ENCODE data around the gene FBXL12.

The FBXL12 gene

DNA sequence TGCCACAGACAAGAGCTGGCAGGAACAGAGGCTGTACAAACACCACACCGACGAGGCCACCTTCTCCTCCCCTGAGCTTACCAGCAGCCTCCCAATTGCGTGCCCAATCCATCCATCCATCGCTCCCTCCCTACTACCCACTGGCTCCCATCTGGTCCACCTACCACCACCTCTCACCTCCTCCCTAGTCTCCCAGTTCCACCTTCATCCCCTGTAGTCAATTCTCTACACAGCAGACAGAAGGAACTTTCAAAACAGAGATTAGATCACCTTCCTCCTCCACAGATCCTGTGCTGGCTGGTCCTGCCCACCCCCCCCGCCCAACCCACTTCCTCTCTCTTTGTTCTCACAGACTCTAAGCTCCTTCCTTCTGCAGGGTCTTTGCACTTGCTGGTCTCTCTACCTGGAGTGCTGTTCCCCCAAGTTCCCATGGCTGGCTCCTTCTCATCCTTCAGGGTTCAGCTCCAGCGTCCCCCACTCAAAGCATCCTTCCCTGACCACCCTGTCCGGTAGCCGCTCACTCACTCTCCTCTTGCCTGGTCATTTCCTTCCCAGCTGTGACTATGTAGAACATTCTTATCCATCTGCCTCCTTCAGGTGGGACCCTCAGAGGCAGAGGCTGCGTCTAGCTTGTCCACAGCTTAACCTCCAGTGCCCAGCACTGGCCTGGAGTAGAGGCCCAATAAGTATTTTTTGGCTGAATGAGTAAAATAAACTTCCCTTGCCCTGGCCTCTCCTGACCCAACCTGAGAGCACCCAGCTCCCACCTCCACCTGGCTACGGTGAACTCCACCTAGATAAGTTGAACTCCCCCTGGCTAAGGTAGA lies 39.3 kb upstream of the FBXL12 start:
- TF ChIP-seq, protein P1, sequence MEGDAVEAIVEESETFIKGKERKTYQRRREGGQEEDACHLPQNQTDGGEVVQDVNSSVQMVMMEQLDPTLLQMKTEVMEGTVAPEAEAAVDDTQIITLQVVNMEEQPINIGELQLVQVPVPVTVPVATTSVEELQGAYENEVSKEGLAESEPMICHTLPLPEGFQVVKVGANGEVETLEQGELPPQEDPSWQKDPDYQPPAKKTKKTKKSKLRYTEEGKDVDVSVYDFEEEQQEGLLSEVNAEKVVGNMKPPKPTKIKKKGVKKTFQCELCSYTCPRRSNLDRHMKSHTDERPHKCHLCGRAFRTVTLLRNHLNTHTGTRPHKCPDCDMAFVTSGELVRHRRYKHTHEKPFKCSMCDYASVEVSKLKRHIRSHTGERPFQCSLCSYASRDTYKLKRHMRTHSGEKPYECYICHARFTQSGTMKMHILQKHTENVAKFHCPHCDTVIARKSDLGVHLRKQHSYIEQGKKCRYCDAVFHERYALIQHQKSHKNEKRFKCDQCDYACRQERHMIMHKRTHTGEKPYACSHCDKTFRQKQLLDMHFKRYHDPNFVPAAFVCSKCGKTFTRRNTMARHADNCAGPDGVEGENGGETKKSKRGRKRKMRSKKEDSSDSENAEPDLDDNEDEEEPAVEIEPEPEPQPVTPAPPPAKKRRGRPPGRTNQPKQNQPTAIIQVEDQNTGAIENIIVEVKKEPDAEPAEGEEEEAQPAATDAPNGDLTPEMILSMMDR (conservative IDR thresholded peaks at IDR 0.05) = no peak
- H3K27ac ChIP-seq = no peak overlapping the region

GRCh38 chr19:9857076-9857721 lies 38.3 kb upstream of the FBXL12 start:
- H3K27ac ChIP-seq = no peak overlapping the region
- TF ChIP-seq, protein P1 (conservative IDR thresholded peaks at IDR 0.05) = no peak

- TF ChIP-seq, protein P1 (conservative IDR thresholded peaks at IDR 0.05) = no peak
- no peak overlapping the region for H3K27ac ChIP-seq
These were observed 37.7 kb upstream of the FBXL12 start for GRCh38 chr19:9856609-9857008.

GRCh38 chr19:9854282-9854846 lies 35.5 kb upstream of the FBXL12 start:
- no peak overlapping the region for H3K27ac ChIP-seq
- TF ChIP-seq, protein P1 (conservative IDR thresholded peaks at IDR 0.05) = no peak

DNA sequence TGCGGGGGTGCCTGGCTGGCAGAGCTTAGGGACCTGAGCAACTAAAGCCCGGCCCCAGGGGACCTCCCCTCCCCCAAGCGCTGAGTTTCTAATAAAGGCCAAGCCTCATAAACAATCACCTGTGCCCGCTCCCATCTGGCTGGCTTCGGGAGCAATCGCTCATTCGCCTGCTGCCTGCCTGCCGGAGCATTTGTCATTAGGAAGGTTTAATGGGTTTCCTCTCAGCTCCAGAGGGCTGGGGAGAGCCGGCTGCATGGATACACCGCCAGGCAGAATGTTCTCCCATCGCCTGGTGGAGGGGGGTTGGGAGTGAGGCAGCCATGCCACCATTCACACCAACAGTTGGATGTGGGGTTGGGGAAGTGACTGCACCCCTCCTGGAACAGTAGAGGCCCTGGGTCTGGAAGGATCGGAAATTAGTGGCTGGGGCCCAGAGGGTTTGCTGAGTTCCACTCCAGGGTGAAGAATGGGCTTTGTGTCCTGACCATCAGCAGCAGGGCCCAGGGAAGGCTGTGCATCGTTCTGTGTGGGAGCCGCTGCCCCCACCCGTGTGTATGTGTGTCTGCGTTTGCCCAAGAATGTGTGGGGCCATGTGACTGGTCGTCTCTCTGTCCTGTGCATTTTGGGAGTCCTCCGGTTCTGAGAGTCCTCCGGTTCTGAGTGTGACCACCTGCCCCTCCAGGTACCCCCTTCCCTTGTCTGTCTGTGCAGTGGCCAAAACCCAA lies 31.5 kb upstream of the FBXL12 start:
- TF ChIP-seq, protein P1 (conservative IDR thresholded peaks at IDR 0.05) = no peak
- H3K27ac ChIP-seq = no peak overlapping the region

- TF ChIP-seq, protein P1 (conservative IDR thresholded peaks at IDR 0.05) = no peak
- H3K27ac ChIP-seq = no peak overlapping the region
These were observed 30.9 kb upstream of the FBXL12 start for GRCh38 chr19:9849791-9850190.

GRCh38 chr19:9848762-9849161 lies 29.9 kb upstream of the FBXL12 start:
- H3K27ac ChIP-seq = no peak overlapping the region
- TF ChIP-seq, protein P1 (conservative IDR thresholded peaks at IDR 0.05) = no peak

Measured in VCaP (cell line).